Stimulated activated CD4-positive, alpha-beta T cell treated with anti-CD3 and anti-CD28 coated beads, TNF-alpha, amount 100 ng/mL, for 1 hour (primary cell): ENCODE measurements around the gene USH2A.
"Not testable (repeated sequence)": the region's sequence is repeated elsewhere in the genome, so short reads cannot be mapped to it uniquely, and the experiment has no call there.

Experiments used
- DNase-seq, 3 donors: peaks; one replicate each; pipeline ENCODE4 v3.0.0-alpha.2; 2020; ENCODE audit warnings: low read depth in 3 of 3, low spot score in 1 of 3

The USH2A gene

GRCh38 chr1:216145451-216146018, 277.7 kb downstream of the USH2A start:
- not testable (repeated sequence) for DNase-seq

- DNase-seq = no peak
Measured at GRCh38 chr1:216144661-216145450, 278.4 kb downstream of the USH2A start.

- DNase-seq = no peak
Measured at GRCh38 chr1:216142921-216143320, 280.3 kb downstream of the USH2A start.

GRCh38 chr1:216140730-216141524, 282.3 kb downstream of the USH2A start:
- DNase-seq = no peak

DNA sequence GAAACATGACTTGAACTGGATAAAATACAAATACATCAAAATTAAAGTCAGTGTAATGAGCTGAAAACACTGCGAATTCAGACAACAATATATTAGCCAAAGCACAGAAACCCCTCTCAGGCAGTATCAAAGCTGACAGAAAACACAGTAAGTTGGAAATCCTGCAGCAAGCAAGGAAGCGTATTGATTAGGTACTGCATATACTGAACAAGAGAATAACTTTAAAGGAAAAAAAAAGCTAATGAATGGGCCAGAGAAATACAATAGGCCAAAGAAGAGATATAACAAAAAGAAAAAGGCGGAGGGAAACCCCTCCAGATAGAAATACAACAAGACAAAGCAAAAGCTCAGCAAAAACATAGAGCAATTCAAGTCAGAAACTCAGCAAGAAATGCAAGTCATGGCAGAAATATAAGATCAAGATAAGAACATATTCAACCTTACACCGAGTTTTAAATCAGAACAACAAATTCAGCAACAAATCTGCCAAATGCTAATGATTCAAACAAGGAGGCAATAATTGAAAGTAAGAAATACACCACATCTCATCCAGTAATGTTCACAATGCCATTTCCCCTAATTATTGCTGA, 299.0 kb downstream of the USH2A start:
- DNase-seq = no peak

DNA sequence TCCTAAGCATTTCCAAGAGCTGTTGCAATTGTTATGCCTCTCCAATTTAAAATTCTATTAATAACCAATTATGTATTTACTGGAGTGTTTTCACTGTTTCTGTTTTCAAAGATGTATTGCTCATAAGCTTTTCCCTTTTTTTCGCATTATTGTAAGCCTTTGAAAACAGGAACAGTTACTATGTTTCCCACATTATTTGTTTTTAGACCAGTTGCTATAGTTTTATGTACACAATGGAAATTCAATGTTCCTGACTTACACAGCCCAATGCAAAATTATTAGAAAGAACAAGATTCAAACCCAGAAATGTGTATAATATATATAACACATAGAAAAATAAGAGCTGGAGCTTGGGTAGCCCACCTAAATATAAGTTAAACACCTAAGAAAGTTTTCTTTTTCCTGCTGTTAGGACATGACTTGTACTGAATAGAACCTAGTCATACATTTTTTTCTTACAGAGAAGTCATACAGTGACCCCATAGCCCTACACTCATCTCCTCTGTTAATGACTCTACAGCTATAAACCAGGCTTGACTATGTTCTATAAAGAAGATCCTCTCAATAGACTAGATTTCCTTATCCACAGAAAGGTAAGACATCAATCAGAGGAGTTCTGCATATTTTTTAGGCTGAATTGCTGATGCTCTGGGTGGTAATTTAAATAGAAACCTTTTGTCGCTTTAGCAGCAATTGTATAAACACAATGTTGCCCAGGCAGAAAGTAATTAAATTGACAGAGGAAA, 299.6 kb downstream of the USH2A start:
- no peak for DNase-seq

GRCh38 chr1:216119600-216119999, 303.6 kb downstream of the USH2A start:
- no peak for DNase-seq

- DNase-seq = no peak
Measured at GRCh38 chr1:216114180-216114579, 309.1 kb downstream of the USH2A start.

DNA sequence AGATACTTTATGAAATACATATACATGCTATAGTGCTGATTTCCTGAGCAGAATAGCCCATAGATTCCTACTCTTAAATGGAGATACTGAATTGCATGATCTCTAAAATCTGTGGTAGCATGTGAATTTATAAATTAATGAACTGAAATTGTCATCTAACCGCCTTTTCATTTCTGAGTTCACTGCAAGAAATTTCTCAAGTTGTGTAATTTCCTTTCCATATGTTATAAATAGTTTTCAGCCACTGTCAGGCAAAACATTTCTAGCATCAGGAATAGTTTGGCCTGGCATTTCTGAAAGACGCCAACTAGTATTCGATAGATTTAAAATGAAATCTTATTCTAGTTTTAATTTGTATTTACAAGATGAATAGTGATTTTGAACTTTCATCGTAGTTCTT, 310.1 kb downstream of the USH2A start:
- DNase-seq = no peak

DNA sequence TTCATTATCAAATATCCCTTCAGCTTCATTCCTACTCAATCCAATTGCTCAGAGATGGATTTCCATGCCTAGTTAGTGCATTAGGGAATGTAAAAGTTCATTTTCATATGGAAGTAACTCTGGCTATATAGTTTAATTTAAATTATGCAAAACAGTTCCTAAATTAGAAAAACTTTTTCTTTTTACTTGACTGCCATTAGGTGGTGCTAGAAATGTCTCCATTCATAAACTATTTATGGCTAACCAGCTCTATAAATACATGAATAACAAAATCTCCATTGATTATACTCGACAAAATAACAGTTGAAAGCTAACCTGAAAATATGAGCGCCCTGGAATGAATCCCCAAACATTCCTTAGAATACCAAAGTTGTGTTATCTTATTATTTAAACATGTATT, 311.4 kb downstream of the USH2A start:
- DNase-seq = no peak

DNA sequence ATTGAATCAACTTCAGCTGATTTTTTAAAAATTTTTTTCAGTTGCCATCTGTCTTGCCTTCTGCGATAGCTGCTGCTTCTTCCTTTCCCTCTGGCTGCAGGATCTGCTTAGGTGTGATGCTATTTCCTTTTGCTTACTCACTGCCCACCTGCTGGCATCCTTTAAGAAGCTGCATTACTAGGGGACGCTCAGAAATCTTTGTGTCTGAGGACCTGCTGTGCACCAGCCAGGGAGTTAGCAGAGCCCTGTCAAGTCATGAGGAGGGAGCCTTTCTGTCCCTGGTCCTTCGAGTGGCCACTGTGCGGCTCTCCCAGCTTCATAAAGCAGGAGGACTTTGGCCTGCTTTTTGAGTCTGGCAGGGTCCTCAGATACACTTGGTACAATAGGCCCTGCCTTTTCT, 327.8 kb downstream of the USH2A start:
- DNase-seq = no peak

DNA sequence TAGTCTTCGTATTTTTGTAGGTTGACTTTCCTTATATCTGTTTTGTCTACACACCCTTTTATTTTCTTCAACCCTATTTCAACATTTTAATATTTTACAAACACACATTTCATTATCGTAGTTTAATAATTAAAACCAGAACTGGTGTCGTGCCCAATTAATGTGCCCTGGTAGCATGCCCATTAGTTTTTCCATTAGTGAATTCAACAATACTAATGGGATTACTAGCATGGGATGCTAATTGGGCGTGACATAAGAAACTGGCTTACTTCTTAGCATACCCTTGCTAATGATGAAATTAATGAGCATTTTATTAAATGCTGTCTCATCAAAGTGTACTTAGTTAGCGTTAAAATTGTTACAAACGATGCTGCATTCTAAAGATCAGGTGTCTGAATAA, 332.7 kb downstream of the USH2A start:
- no peak for DNase-seq

- no peak for DNase-seq
Measured at GRCh38 chr1:216086678-216087077, 336.6 kb downstream of the USH2A start.

DNA sequence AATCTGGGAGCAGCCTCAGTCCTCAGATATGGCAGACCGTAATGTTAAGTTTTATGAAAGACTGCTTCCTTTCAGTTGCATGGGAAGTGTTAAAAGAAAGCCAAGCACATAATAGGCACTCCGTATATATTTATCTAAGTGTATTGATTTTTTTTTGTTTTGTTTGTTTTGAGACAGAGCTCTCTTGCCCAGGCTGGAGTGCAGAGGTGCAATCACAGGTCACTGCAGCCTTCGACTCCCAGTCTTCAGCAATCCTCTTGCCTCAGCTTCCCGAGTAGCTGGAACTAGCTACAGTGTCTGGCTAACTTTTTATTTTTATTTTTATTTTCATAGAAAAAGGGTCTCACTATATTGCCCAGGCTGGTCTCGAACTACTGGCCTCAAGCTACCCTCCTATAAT, 341.8 kb downstream of the USH2A start:
- no peak for DNase-seq

- DNase-seq = no peak
Measured at GRCh38 chr1:216076751-216077150, 346.5 kb downstream of the USH2A start.

DNA sequence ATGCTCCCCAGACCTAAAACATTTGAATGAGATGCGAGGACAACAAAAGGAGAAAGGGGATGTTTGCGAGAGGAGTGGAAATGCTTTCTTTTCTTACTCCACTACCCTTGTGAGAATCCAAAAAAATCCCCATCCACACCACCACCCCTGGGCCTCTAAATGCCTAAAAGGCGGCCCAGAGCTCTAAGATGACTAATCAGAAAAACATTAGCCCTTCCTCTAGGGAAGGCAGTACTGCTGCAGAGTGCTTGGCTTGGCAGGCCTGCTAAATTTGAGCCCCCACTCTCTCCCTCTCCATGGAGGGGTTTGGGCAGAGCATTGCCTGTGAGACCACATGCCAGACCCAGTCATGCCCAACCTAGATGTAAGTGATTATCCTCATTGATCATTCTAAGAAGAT, 347.9 kb downstream of the USH2A start:
- no peak for DNase-seq

DNA sequence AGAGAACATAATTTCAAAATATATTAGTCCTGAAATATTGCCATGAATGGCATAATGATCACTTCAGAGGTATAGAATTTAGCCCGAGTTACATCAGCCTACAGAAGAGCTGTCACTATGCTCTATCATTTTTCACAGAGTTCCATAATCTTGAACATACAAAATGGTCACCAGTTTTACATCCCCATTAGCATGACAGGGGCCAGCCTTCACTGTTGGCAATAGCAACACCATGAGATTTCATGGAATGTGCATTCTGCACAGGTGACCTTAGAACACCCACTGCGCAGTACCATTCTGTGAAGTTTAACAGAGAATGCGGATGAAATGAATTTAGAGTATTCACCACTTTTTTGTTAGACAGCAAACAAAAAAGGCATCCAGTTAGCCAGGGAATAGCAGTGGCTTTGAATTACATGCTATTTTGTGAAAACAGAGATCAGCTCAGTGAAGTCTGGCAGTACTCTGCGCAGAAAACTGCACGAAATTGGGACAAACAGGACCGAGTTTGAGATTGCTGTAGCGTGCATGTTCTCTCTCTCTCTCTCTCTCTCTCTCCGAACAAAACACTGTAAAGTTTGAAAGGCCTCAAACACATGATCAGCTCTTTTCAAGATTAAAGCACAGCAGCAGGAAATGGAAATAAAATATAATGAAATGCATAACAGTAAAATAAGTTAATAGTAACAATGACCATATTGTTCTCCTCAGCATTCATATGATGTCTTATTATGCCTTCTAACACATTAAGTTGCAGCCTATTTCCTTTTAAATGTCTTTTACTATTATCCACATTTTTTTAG, 349.3 kb downstream of the USH2A start:
- DNase-seq = no peak

GRCh38 chr1:216071262-216071661, 352.0 kb downstream of the USH2A start:
- no peak for DNase-seq

DNA sequence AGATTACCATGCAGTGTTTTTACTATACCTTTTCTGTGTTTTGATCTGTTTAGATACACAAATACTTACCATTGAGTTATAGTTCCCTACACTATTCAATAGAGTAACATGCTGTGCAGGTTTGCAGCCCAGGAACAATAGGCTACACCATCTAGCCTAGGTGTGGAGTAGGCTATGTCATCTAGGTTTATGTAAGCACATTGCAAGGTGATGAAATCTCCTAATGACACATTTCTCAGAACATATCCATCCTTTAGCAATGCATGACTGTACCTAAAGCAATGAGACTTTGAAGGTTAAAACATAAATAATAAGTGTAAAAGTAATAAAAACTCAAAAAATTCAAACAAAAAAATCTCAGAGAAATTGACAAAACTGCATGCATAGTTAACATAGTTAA, 358.6 kb downstream of the USH2A start:
- no peak for DNase-seq

DNA sequence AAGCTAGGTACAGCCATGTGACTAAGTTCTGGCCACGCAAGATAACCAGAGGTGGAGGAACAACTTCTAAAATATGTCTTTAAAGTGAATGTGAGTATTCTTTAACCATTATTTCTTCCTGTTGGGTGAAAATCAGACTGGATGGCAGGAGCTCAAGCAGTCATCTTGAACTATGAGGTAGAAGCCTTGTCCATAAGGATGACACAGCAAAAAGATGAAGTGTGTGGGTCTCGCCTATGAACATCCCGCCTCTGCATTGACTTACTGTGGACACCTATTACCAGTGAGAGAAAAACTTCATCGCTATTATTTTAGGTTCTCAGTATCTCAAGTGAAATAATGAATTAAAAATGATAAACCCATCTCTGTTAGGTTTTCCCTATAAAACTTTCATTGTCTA, 365.3 kb downstream of the USH2A start:
- no peak for DNase-seq
